GM12878 (cell line): ENCODE results near the gene ENOX1. TPM values are rescaled to one million over a fixed set of nuclear protein-coding genes. Genes with fewer than 3 reads are reported as not detected.

Experiments used
- ATAC-seq: fragments of 200-7000 bp; cut with Tn5 transposase; 3 replicates; pipeline ENCODE4 v1.9.1; 2020; ENCODE audit warnings: mild to moderate bottlenecking, moderate library complexity
- BruUV-seq: library from RNA; stranded (reverse); fragments of 400-500 nt; replicated peaks from 2 replicates; lab custom pipeline; 2021; lab: Mats Ljungman, UMichigan
- CTCF ChIA-PET: fragments of 300-600 bp; sonication (Branson Sonifier 250); formaldehyde crosslinking; extraction: SDS; loops from one replicate; lab custom pipeline; 2021; ENCODE audit warnings: inconsistent platforms; lab: Yijun Ruan, JAX
- POLR2A ChIA-PET: fragments of 350-600 bp; formaldehyde crosslinking; extraction: SDS; loops from one replicate; lab custom pipeline; 2021; ENCODE audit warnings: inconsistent platforms; lab: Charles Lee
- RAD21 ChIA-PET: fragments of 300-600 bp; sonication (Branson Sonifier 250); formaldehyde crosslinking; loops from one replicate; lab custom pipeline; 2023; ENCODE audit warnings: antibody characterized with exemption; ENCODE audit not compliant: unreplicated experiment; lab: Charles Lee
- SMC1A ChIA-PET: fragments of 300-600 bp; sonication (Branson Sonifier 250); formaldehyde crosslinking; loops from one replicate; lab custom pipeline; 2023; ENCODE audit not compliant: unreplicated experiment, uncharacterized antibody; lab: Charles Lee
- DNase-seq: peaks from one replicate; pipeline ENCODE4 v3.0.0-alpha.2; 2011; ENCODE audit warnings: low read depth, low spot score
- FAIRE-seq: peaks from 3 replicates; lab custom pipeline; 2011; peaks lifted over from hg19 to GRCh38; lab: Jason Lieb, UNC
- H2AFZ ChIP-seq: 2 replicates; pipeline ENCODE4 v1.6.0; 2011; ENCODE audit warnings: low read depth, low read length, control low read depth; ENCODE audit not compliant: control insufficient read depth
- H3K27ac ChIP-seq: 2 replicates; pipeline ENCODE4 v1.5.1; 2011; ENCODE audit warnings: control low read depth; ENCODE audit not compliant: control insufficient read depth, insufficient read depth
- H3K27me3 ChIP-seq, 2 experiments: replicated peaks in 1 of 2; 2 replicates each; pipeline versions ENCODE4 v1.6.0 to v1.6.1; 2011; ENCODE audit warnings: low read length in 1 of 2; ENCODE audit not compliant: control insufficient read depth in 2 of 2, insufficient read depth in 2 of 2
- H3K36me3 ChIP-seq, 2 experiments: 2 replicates each; pipeline ENCODE4 v1.5.1; 2011; ENCODE audit warnings: low read length in 1 of 2; ENCODE audit not compliant: control insufficient read depth in 2 of 2, insufficient read depth in 2 of 2
- H3K4me1 ChIP-seq: 2 replicates; pipeline ENCODE4 v1.6.1; 2011; ENCODE audit warnings: mild to moderate bottlenecking, low read length, moderate library complexity, mixed read lengths; ENCODE audit not compliant: control insufficient read depth, insufficient read depth
- H3K4me2 ChIP-seq: 2 replicates; pipeline ENCODE4 v1.6.0; 2011; ENCODE audit warnings: control low read depth; ENCODE audit not compliant: control insufficient read depth, insufficient read depth
- H3K4me3 ChIP-seq: fragments of 200-600 bp; sonication (generic); 2 replicates; pipeline ENCODE4 v1.5.1; 2016
- H3K79me2 ChIP-seq: 2 replicates; pipeline ENCODE4 v1.6.0; 2011; ENCODE audit warnings: low read length; ENCODE audit not compliant: control insufficient read depth, insufficient read depth
- H3K9ac ChIP-seq: 2 replicates; pipeline ENCODE4 v1.8.0; 2011; ENCODE audit warnings: low read length, control low read depth, mixed read lengths; ENCODE audit not compliant: control insufficient read depth, insufficient read depth
- H3K9me3 ChIP-seq: replicated peaks from 3 replicates; pipeline ENCODE4 v1.5.1; 2011; ENCODE audit warnings: mild to moderate bottlenecking, low read length; ENCODE audit not compliant: control insufficient read depth, insufficient read depth
- H4K20me1 ChIP-seq: 2 replicates; pipeline ENCODE4 v1.6.0; 2011; ENCODE audit not compliant: control insufficient read depth, insufficient read depth
- BHLHE40 ChIP-seq, 2 experiments: fragments of 450-650 bp in 1 of 2; IDR thresholded peaks; 2 replicates each; pipeline ENCODE4 v1.6.1; 2011 to 2017; ENCODE audit warnings: low read depth in 2 of 2, borderline replicate concordance in 1 of 2, improper control_type of control experiment in 1 of 2, low read length in 1 of 2, mild to moderate bottlenecking in 1 of 2
- MYC ChIP-seq: IDR thresholded peaks from 2 replicates; pipeline ENCODE4 v1.6.1; 2011; ENCODE audit warnings: mild to moderate bottlenecking, low read length, moderate library complexity, inconsistent platforms; ENCODE audit not compliant: insufficient read depth, insufficient replicate concordance, insufficient read length, severe bottlenecking
- NFYB ChIP-seq: IDR thresholded peaks from 2 replicates; pipeline ENCODE4 v1.6.1; 2011; ENCODE audit warnings: low read depth, mild to moderate bottlenecking, low read length, improper control_type of control experiment, moderate library complexity; ENCODE audit not compliant: insufficient read depth
- NR2F1 ChIP-seq: fragments of 450-650 bp; conservative IDR thresholded peaks from 2 replicates; pipeline ENCODE4 v1.6.1; 2017; ENCODE audit warnings: mild to moderate bottlenecking
- SMAD1 ChIP-seq: fragments of 450-650 bp; IDR thresholded peaks from 2 replicates; pipeline ENCODE4 v1.6.1; 2018; ENCODE audit warnings: mild to moderate bottlenecking, low read depth; ENCODE audit not compliant: partially characterized antibody
- SMARCA5 ChIP-seq: fragments of 450-650 bp; IDR thresholded peaks from 2 replicates; pipeline ENCODE4 v1.6.1; 2017; ENCODE audit warnings: mild to moderate bottlenecking
- STAT1 ChIP-seq: fragments of 450-650 bp; conservative IDR thresholded peaks from 2 replicates; pipeline ENCODE4 v1.6.1; 2014; ENCODE audit warnings: antibody characterized with exemption, mild to moderate bottlenecking
- WGBS: methylation state at CpG from one replicate; pipeline ENCODE4 v1.1.6; 2016; ENCODE audit warnings: low lambda C conversion rate; ENCODE audit not compliant: insufficient replicate concordance, insufficient coverage; ENCODE audit errors: missing lambda C conversion rate; 5-methylcytosine and 5-hydroxymethylcytosine counted together
- in situ Hi-C: fragments of 300-500 bp; cut with MboI; formaldehyde crosslinking; loops from 9 replicates; pipeline ENCODE4 v1.14.3; 2018; ENCODE audit warnings: mixed read lengths
- intact Hi-C: fragments of 100-400 bp; cut with micrococcal nuclease; formaldehyde crosslinking; loops from one replicate; pipeline ENCODE4 v1.14.2; 2022; ENCODE audit not compliant: unreplicated experiment
- polyA plus RNA-seq, 11 experiments: library from polyadenylated mRNA; depleted of rRNA in 4 of 11; unstranded in 6 of 11; stranded (reverse) in 5 of 11; fragments of >200 nt; fragmentation: Nextera tagmentation in 4 of 11; fragmentation: Illumina TruSeq in 1 of 11; extraction: Ambion mirVana in 4 of 11; extraction: Trizol in 1 of 11; gene quantifications; 1 replicate in 1 of 11; 2 replicates in 10 of 11; pipeline versions ENCODE4 v1.2.1 to v1.2.3, GENCODE V29; 2011 to 2016; ENCODE audit warnings: inconsistent platforms in 2 of 11, missing spikeins in 2 of 11, low read depth in 1 of 11
- total RNA-seq, 4 experiments: library from RNA; depleted of rRNA in 3 of 4; stranded (reverse); fragments of >200 nt in 3 of 4; fragmentation: Illumina TruSeq in 1 of 4; extraction: Trizol in 1 of 4; gene quantifications; 2 replicates each; pipeline versions ENCODE4 v1.2.1 to v1.2.3, GENCODE V29; 2013 to 2021
- TF ChIP-seq, protein P1 (sequence below): IDR thresholded peaks from 2 replicates; pipeline ENCODE4 v1.6.1; 2012; ENCODE audit warnings: mild to moderate bottlenecking, low read depth, low read length

Gene ENOX1
- total and polyA plus RNA-seq, 10 of the 15 experiments (the other 5 are each of a cell fraction or from before 2014, with no cell fraction given): 0.11 to 0.26 (median 0.15) TPM

DNA sequence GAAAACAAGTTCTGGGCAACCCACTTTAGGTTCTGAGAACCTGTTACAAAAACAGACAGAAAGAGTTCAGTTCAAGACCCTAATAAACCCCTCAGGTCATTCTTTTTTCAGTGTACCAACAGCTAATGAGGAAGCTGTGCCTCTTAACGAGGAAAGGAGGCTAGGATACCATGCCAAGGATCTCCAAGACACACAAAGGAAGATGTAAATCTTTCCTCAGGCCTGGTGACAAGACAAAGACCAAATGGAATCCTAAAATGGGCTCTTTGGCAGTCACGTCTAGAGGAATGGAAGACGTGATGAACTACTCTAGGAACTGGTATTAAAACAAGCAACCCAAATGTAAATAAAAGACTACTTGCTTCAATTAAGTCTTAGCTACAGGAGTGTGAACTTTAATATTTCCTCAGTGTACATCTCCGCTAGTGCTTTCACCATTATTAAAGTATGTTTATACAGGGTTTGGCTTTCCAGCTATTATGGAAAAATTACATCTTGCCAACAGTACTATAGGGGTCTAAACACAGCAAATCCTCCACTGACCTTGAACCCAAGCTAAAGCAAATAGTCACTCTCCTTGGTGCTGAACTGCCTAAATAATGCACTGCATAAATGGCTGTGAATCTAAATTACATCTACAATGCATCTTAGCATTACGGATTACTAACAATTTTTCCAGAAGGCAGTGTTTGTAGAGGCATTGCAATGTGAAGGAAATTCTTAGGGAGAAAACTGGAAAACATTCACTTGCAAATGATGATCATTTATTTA, 42.3 kb downstream of the ENOX1 start:
- Histone ChIP-seq H3K79me2 (no peaks in the 10 kb centered on the region), H3K36me3 (no peaks in the 10 kb centered on the region), H3K4me1 (no peaks in the 10 kb centered on the region), H3K9ac (no peak overlapping the region), H3K27me3 (no peaks in the 10 kb centered on the region), H3K4me3 (no peak overlapping the region), H3K27ac (no peak overlapping the region), H3K4me2 (no peak overlapping the region), H4K20me1 (no peaks in the 10 kb centered on the region), H2AFZ (no peak overlapping the region), H3K9me3 (no peaks in the 10 kb centered on the region; the same call in 2 of the 3 replicates)
- ChIA-PET RAD21 (no interaction called here), CTCF (no interaction called here), SMC1A (no interaction called here), POLR2A (no interaction called here)
- no peak for FAIRE-seq
- no peak for ATAC-seq
- no peak for TF ChIP-seq SMARCA5
- TF ChIP-seq MYC: no peak
- no peak for TF ChIP-seq SMAD1
- no peak for TF ChIP-seq NFYB
- TF ChIP-seq, protein P1, sequence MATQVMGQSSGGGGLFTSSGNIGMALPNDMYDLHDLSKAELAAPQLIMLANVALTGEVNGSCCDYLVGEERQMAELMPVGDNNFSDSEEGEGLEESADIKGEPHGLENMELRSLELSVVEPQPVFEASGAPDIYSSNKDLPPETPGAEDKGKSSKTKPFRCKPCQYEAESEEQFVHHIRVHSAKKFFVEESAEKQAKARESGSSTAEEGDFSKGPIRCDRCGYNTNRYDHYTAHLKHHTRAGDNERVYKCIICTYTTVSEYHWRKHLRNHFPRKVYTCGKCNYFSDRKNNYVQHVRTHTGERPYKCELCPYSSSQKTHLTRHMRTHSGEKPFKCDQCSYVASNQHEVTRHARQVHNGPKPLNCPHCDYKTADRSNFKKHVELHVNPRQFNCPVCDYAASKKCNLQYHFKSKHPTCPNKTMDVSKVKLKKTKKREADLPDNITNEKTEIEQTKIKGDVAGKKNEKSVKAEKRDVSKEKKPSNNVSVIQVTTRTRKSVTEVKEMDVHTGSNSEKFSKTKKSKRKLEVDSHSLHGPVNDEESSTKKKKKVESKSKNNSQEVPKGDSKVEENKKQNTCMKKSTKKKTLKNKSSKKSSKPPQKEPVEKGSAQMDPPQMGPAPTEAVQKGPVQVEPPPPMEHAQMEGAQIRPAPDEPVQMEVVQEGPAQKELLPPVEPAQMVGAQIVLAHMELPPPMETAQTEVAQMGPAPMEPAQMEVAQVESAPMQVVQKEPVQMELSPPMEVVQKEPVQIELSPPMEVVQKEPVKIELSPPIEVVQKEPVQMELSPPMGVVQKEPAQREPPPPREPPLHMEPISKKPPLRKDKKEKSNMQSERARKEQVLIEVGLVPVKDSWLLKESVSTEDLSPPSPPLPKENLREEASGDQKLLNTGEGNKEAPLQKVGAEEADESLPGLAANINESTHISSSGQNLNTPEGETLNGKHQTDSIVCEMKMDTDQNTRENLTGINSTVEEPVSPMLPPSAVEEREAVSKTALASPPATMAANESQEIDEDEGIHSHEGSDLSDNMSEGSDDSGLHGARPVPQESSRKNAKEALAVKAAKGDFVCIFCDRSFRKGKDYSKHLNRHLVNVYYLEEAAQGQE: peak; percentile 69; the same call in 1 of the 2 replicates
- no peak for TF ChIP-seq BHLHE40 (IDR thresholded peaks at IDR 0.05; ENCODE audit: borderline replicate concordance in 1 of 2, low read depth in 2 of 2, low read length in 1 of 2)
- TF ChIP-seq STAT1: no peak
- no peak for TF ChIP-seq NR2F1
- in situ Hi-C loops: no loop called here
- no peak for DNase-seq
- intact Hi-C loops: no loop called here
- no TSS peak for BruUV-seq
- WGBS: 38% methylated on average over 5 of the region's 5 CpGs
